Chondrocyte (in vitro differentiated cells): ENCODE measurements around the gene KRT14. TPM values are rescaled to one million over a fixed set of nuclear protein-coding genes. Genes with fewer than 3 reads are reported as not detected.
A peak's percentile ranks its signal among the peaks of the same experiment; 100 is the strongest.

ENCODE experiments used
- DNase-seq: peaks from one replicate; pipeline ENCODE4 v3.0.0; 2021; ENCODE audit warnings: mixed read lengths, low spot score
- H3K27ac Mint-ChIP-seq: one replicate; pipeline ENCODE4 v1.8.0; 2021; ENCODE audit warnings: mild to moderate bottlenecking, moderate library complexity, mixed read lengths; ENCODE audit not compliant: unreplicated experiment
- H3K27me3 Mint-ChIP-seq: 2 replicates; pipeline ENCODE4 v1.8.0; 2021; ENCODE audit warnings: low read depth, mixed read lengths
- H3K36me3 Mint-ChIP-seq: 2 replicates; pipeline ENCODE4 v1.8.0; 2021; ENCODE audit warnings: low read depth, mixed read lengths
- H3K4me1 Mint-ChIP-seq: 2 replicates; pipeline ENCODE4 v1.8.0; 2021; ENCODE audit warnings: low read depth, mild to moderate bottlenecking, mixed read lengths
- H3K4me3 Mint-ChIP-seq: one replicate; pipeline ENCODE4 v1.8.0; 2021; ENCODE audit warnings: mild to moderate bottlenecking, moderate library complexity, mixed read lengths; ENCODE audit not compliant: unreplicated experiment
- H3K9me3 Mint-ChIP-seq: 2 replicates; pipeline ENCODE4 v1.8.0; 2021; ENCODE audit warnings: low read depth, mixed read lengths
- CTCF ChIP-seq: fragments of 200-600 bp; sonication (generic); IDR thresholded peaks from 2 replicates; pipeline ENCODE4 v1.5.0; 2021; ENCODE audit warnings: antibody characterized with exemption, mild to moderate bottlenecking, moderate library complexity
- total RNA-seq: library from RNA; stranded (reverse); gene quantifications from 3 replicates; pipeline ENCODE4 v1.2.1, GENCODE V29; 2021

Gene KRT14
- total RNA-seq, 1 donor from 2014 or later: 0.32 TPM

- H3K27ac Mint-ChIP-seq: no peak overlapping the region
- TF ChIP-seq CTCF: no peak
- no peak for DNase-seq
- peaks cover 15% of the 10 kb centered on the region for H3K27me3 Mint-ChIP-seq
- no peaks in the 10 kb centered on the region for H3K36me3 Mint-ChIP-seq
- no peak overlapping the region for H3K4me3 Mint-ChIP-seq
- peaks cover 25% of the 10 kb centered on the region for H3K4me1 Mint-ChIP-seq
- no peaks in the 10 kb centered on the region for H3K9me3 Mint-ChIP-seq
These were observed 33.5 kb downstream of the KRT14 start for GRCh38 chr17:41553176-41553575.

- Mint-ChIP-seq H3K4me3 (no peak overlapping the region), H3K27me3 (peaks cover 12% of the 10 kb centered on the region), H3K9me3 (no peaks in the 10 kb centered on the region), H3K27ac (no peak overlapping the region), H3K36me3 (peaks cover under 1% of the 10 kb centered on the region), H3K4me1 (peaks cover 32% of the 10 kb centered on the region)
- DNase-seq: no peak
- no peak for TF ChIP-seq CTCF
These were observed 34.2 kb downstream of the KRT14 start for GRCh38 chr17:41552455-41552854.

GRCh38 chr17:41551365-41551764 lies 35.3 kb downstream of the KRT14 start:
- Mint-ChIP-seq H3K4me3 (no peak overlapping the region), H3K9me3 (peaks cover 7% of the 10 kb centered on the region), H3K27ac (no peak overlapping the region), H3K36me3 (peaks cover 7% of the 10 kb centered on the region), H3K27me3 (peaks cover 6% of the 10 kb centered on the region), H3K4me1 (peaks cover 37% of the 10 kb centered on the region)
- no peak for TF ChIP-seq CTCF
- no peak for DNase-seq

GRCh38 chr17:41549596-41550039 lies 37.1 kb downstream of the KRT14 start:
- no peak for DNase-seq
- H3K4me1 Mint-ChIP-seq: peaks cover 42% of the 10 kb centered on the region
- peaks cover 9% of the 10 kb centered on the region for H3K36me3 Mint-ChIP-seq
- peak overlapping the region; percentile 74 for H3K27ac Mint-ChIP-seq
- no peaks in the 10 kb centered on the region for H3K27me3 Mint-ChIP-seq
- peaks cover 8% of the 10 kb centered on the region for H3K9me3 Mint-ChIP-seq
- no peak overlapping the region for H3K4me3 Mint-ChIP-seq
- TF ChIP-seq CTCF: no peak

- peaks cover 9% of the 10 kb centered on the region for H3K36me3 Mint-ChIP-seq
- no peak for DNase-seq
- TF ChIP-seq CTCF: peak; percentile 98
- H3K4me3 Mint-ChIP-seq: no peak overlapping the region
- peaks cover 8% of the 10 kb centered on the region for H3K9me3 Mint-ChIP-seq
- H3K27me3 Mint-ChIP-seq: no peaks in the 10 kb centered on the region
- peak overlapping the region; percentile 74 for H3K27ac Mint-ChIP-seq
- H3K4me1 Mint-ChIP-seq: peaks cover 42% of the 10 kb centered on the region
These were observed 37.7 kb downstream of the KRT14 start for GRCh38 chr17:41548844-41549595.
